ENCODE results near the gene LRRC10B.

LRRC10B gene

DNA sequence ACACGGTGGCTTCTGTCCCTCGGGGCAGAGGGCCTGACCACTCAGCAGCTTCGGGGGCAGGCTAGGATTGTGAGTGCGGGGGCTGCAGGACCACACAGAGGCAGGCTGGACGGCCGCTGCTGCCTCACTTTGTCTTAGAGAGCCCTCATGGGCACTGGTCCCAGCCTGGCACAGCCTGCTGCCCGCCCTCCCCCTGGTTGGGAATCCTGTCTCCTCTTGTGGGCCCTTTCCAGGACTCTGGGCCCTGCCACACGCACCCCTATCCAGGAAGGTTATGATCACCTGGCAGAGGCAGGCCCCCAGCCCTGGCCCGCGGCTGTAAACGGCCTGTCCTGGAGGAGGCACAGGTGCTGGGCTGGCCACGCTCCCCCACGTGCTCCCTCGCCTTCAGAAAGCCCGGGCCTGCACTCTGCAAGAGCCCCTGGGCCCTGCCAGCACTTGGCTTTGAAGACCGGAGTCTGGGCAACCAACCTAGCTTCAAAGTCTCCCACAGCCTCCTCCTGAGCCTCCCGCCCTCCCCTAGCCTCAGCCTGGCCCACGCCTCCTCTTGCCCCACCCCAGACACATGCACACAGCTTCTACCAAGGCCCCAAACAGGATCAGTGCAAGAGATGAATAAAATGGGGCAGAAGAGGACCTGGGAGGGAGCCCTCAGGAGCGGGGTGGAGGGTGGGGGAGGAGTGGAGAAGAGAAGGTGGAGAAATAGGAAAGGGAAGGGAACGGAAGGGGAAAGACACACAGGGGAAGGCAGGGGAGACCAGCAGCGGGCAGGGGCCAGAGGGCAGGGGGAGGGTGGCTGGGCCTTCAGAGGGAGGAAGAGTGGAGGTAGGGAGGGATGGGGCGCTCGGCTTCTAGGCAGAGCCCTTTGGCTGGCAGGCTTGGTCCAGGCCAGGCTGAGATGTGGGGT, 41.4 kb downstream of the LRRC10B start:
- no peak for DNase-seq

DNA sequence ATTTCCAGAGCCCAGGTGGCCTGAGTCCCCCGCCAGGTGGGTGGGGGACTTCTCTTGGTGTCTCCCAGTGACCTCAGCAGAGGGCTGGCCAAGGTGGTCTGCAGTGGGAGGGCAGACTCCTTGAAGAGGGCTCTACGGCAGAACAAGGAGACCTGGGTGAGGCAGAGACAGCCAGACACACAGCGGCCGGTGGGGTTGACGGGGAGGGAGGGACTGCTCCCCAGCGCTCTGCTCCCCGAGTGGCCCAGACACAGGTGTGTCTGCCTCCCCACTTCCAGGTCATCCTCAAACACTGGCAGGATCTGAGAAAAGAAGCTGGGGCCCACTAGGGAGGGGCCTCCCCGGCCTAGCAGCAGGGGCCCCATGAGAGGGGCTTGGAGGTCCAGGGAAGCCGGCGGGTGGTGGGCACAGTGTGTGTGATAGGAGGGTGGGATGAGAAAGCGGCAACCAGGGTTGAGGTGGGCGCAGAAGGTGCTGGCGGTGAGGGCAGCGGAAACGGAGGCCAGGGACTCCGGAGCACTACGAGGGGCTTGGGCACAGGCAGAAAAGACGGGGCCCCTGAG, 42.2 kb downstream of the LRRC10B start:
- DNase-seq = no peak

DNA sequence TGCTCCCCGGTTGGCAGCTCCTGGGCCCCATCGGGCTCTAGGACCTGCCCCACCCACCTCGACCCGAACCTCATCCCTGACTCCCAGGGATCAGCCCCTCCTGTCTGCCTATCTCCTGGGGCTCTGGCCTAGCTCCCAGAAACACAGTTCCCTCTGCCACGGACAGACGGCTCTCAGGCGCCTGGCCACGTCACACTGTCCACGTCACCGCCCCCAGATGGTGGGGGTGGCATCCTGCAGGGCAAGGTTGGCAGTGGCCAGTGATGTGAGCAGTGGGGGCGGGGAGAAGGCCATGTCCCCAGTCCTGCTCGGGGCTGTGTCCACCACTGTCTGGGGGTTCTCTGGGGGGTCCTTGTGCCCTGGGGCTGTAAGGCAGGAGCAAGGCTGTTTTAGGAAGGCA, 43.1 kb downstream of the LRRC10B start:
- DNase-seq = no peak

DNA sequence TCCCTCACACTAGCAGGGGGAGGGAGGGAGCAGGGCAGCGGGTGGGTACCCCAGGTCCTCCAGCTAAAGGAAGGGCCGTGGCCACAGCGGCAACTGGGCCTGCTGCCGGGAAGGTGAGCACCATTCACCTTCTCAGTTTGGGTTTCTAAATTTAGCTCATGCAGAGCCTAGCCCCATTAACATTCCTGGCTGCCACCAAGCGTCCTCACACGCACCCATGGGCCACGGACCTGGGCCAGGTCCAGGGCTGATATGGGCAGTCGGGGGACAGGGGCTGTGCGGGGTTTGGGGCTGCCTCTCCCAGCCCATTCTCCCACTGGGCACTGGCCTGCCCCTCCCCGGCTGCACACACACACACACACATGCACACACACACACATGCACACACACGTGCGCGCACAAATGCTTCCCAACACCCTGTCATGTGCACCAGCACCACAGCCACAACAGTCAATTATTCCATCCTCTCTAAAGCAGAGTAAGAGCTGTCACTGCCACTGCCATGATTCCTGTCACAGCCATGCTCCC, 43.6 kb downstream of the LRRC10B start:
- no peak for DNase-seq

DNA sequence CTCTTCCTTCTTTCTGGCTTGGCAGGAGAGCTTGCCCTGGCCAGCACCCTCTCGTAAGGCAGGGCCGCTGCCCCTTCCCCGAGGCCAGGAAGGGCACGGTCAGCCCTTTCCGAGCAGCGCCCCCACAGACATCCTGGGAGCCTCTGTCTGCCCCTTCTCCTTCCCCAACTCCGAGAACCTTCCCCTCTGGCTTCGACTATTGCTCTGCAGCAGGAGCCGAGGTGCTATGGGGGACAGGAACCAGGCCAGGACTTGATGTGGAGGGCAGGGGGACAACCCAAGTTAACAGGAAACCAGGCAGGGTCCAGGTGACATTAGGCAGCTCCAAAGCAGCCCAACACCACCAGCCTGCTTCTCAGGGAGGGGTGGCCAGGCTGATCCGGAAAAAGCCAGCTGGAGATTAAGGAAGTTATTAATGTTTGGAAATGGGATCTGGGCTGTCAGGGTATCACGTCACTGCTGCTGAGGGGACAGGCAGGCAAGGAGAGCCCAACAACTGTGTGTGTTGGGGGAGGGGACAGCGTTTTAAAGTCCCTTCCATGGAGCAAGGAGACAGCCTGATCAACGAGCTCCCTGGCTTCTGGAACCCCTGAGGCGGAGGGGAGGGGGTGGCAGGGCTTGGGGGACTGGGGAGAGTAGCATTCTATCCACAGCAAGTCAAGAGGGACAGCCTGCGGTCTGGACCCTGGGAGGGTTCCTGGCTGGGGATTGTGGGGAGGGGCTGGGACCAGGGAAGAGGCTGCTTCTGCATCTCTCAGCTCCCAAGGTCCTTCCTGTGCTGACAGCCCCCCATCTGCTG, 45.0 kb downstream of the LRRC10B start:
- peak; percentile 87 for DNase-seq

DNA sequence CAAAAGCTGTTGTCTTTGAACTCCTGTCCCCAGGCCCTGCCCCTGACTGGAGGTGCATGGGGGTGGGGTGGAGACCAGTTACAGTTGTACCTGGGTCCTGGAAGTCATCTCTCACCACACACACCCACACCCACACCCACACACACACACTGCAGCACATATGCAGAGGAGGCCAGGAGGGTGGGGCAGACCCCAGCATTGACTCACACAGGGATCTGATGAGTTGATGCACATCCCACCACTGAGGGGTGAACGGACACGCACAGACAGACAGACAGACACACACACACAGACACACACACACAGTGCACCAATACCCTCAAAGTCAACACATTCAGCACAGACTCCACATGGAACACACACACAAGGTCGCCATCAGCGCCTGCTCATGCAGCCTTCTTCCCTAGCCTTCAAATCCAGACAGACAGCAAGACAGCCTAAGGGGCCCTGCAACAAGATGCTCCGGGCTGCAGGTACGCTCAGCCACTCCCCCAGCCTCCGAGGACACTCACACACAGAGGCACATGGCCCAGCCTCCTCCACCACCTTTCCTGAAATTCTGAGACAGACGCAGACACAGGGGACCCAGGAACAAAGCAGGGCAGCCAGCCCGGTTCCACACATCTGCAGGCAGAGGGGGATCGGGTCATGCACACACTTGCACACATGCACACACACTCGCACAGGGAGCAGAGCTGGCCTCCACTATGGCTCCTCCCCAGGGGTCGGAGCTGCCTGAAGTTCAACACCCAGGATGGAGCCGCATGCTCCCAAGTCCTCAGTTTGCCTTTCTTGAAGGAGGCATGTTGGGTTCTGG, 45.8 kb downstream of the LRRC10B start:
- DNase-seq = no peak

DNA sequence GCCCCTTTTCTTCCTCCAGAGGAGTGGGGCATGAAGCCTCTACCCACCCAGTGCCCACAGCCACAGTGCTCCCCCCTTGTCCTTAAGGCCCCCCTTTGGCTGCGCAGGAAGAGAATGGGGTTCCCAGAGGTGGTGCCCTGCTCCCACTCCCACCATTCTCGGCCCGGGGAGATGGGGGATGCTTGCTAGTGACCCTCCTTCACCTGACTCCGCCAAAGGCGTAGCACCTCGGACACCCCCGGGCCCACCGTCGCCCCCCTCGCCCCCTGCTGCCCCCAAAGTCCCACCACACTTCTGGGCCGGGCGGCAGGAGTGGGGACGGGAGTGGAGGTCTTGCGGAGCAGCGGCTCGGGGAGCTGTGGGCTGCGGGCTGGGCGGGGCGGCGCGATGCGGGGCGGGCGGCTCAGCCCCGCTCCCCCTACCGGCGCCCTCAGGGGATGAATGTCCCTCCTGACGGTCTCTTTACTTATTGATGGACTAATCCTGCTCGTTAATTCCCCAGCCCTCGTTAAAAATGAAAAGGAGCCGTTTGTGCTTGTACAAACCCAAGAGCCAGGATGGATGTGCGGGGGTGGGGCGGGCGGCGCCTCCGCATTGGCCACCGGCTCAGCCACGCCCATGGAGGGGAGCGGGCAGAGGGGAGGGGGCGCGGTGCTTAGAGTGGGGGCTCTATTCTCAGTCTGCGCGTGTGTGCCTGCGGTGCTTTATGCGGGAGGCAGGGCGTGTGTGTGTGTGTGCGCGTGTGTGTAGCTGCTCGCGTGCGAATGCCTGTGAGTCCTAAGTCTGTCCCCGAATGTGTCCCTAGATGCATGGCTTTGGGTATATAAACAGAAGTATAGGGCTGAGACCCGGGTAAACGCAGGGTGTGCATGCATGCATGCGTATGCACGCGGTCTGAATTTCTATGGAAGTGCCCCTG, 46.8 kb downstream of the LRRC10B start:
- DNase-seq = peak; percentile 70

DNA sequence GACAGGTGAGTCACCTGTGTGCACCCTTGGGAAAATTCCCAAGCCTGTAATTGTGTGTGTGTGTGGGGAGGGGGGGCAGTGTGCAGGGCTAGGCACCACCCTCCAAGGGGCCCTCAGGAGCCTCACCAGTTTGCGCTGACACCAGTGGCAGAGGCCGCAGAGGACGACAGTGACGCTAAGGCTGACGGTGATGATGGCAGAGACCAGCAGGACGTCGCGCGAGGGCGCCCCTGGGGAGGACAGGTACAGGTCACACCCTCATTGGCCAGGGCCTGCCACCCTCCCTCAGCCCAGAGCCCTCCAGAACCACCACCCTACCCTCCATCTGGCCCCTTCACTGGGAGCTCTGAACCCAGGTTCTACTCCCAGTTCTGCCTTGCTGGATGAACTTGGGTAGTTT, 47.4 kb downstream of the LRRC10B start:
- no peak for DNase-seq

DNA sequence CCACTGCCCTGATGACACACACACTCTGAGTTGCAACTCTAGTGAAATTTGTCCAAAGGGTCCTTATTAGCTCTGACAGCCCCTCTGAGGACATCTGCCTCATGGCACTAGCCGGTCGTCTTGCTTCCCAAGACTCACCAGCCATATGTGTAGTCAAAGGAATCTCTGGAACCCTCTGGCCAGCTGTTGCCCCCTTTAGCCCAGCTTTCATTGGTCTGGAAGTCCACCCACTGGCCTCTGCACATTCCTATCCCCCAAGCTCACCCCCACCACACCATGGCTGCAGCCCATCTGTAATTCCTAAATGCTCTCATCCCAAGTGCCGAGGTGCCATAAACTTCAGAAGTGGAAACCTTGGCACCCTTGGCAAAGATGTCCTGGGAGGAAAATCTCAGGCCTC, 48.1 kb downstream of the LRRC10B start:
- DNase-seq = no peak

All from NCI-H510A treated with DMSO at 0.1 percent for 48 hours (cell line).